Hepatocyte (in vitro differentiated cells): ENCODE data around the gene CCDC192. TPM values are rescaled to one million over a fixed set of nuclear protein-coding genes. Genes with fewer than 3 reads are reported as not detected.
A peak's percentile ranks its signal among the peaks of the same experiment; 100 is the strongest.

Experiments
- DNase-seq: peaks from one replicate; pipeline ENCODE4 v3.0.0-alpha.2; 2016; ENCODE audit warnings: low spot score
- H2AFZ ChIP-seq: fragments of 200-600 bp; sonication (generic); 2 replicates; pipeline ENCODE4 v1.6.0; 2016; ENCODE audit warnings: antibody characterized with exemption, mild to moderate bottlenecking
- H3K27ac ChIP-seq: fragments of 200-600 bp; sonication (generic); 2 replicates; pipeline ENCODE4 v1.5.1; 2016; ENCODE audit warnings: mild to moderate bottlenecking
- H3K27me3 ChIP-seq: fragments of 200-600 bp; sonication (generic); 2 replicates; pipeline ENCODE4 v1.6.1; 2016
- H3K36me3 ChIP-seq: fragments of 200-600 bp; sonication (generic); replicated peaks from 2 replicates; pipeline ENCODE4 v1.5.1; 2016; ENCODE audit warnings: low read depth; ENCODE audit not compliant: insufficient read depth
- H3K4me1 ChIP-seq: fragments of 200-600 bp; sonication (generic); 2 replicates; pipeline ENCODE4 v1.5.1; 2016; ENCODE audit warnings: mild to moderate bottlenecking, moderate library complexity; ENCODE audit not compliant: insufficient read depth
- H3K4me2 ChIP-seq: fragments of 200-600 bp; sonication (generic); 2 replicates; pipeline ENCODE4 v1.6.0; 2016
- H3K4me3 ChIP-seq: fragments of 200-600 bp; sonication (generic); 2 replicates; pipeline ENCODE4 v1.5.1; 2016; ENCODE audit warnings: mild to moderate bottlenecking
- H3K79me2 ChIP-seq: fragments of 200-600 bp; sonication (generic); 2 replicates; pipeline ENCODE4 v1.6.0; 2017; ENCODE audit warnings: mild to moderate bottlenecking
- H3K9me2 ChIP-seq: fragments of 200-600 bp; sonication (generic); replicated peaks from 2 replicates; pipeline ENCODE4 v1.6.0; 2017; ENCODE audit warnings: mild to moderate bottlenecking; ENCODE audit not compliant: insufficient read depth
- H3K9me3 ChIP-seq: fragments of 200-600 bp; sonication (generic); 2 replicates; pipeline ENCODE4 v1.5.1; 2016; ENCODE audit warnings: low read depth, mild to moderate bottlenecking
- H4K20me1 ChIP-seq: fragments of 200-600 bp; sonication (generic); 2 replicates; pipeline ENCODE4 v1.6.0; 2016; ENCODE audit warnings: mild to moderate bottlenecking; ENCODE audit not compliant: insufficient read depth, poor library complexity, severe bottlenecking
- EZH2 ChIP-seq: fragments of 200-600 bp; sonication (generic); IDR thresholded peaks from 2 replicates; pipeline ENCODE4 v1.6.1; 2016; ENCODE audit warnings: antibody characterized with exemption, mild to moderate bottlenecking, borderline replicate concordance
- EZH2phosphoT487 ChIP-seq: fragments of 200-600 bp; sonication (generic); IDR thresholded peaks from one replicate; pipeline ENCODE4 v1.6.1; 2018; ENCODE audit warnings: antibody characterized with exemption, mild to moderate bottlenecking, low read depth, moderate library complexity; ENCODE audit not compliant: unreplicated experiment, severe bottlenecking
- WGBS: methylation state at CpG from one replicate; pipeline ENCODE4 v1.1.6; 2016; ENCODE audit warnings: low lambda C conversion rate; ENCODE audit errors: missing lambda C conversion rate; 5-methylcytosine and 5-hydroxymethylcytosine counted together
- polyA plus RNA-seq: library from polyadenylated mRNA; unstranded; fragments of >200 nt; fragmentation: Nextera tagmentation; extraction: Ambion mirVana; gene quantifications from 2 replicates; pipeline ENCODE4 v1.2.1, GENCODE V29; 2016
- total RNA-seq: library from RNA; depleted of rRNA; stranded (reverse); fragments of >200 nt; gene quantifications from 2 replicates; pipeline ENCODE4 v1.2.3, GENCODE V29; 2014
- TF ChIP-seq, protein P1 (sequence below): fragments of 200-600 bp; sonication (generic); IDR thresholded peaks from 2 replicates; pipeline ENCODE4 v1.5.1; 2016; ENCODE audit warnings: antibody characterized with exemption, mild to moderate bottlenecking; ENCODE audit not compliant: poor library complexity

Gene CCDC192
- total and polyA plus RNA-seq, 2 experiments from 2014 or later, result 0.39 TPM; not detected in 1

DNA sequence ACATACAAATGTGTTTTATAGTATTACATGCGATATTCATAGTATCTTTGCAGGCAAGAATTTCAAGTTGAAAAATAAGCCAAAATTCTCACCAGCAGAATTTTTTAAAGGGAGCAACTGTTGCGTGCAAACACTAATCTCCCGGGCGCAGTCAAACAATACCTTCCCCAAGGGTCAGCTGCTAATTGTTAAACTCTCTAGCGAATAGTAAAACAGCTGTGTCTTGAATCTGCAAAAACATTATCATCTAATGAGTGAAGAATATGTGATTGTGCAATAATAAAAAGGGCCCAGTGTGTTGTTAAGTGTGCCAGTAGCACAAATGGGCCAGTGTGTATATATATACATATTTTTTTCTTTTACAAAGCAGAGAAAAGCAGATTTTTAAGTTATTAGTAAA is 131.4 kb downstream of the CCDC192 start:
- Histone ChIP-seq H2AFZ (no peak overlapping the region), H3K4me3 (no peak overlapping the region), H3K9me3 (no peaks in the 10 kb centered on the region), H4K20me1 (no peaks in the 10 kb centered on the region), H3K9me2 (no peaks in the 10 kb centered on the region), H3K79me2 (no peaks in the 10 kb centered on the region), H3K36me3 (no peaks in the 10 kb centered on the region), H3K27ac (no peak overlapping the region), H3K4me2 (no peak overlapping the region), H3K27me3 (no peaks in the 10 kb centered on the region), H3K4me1 (no peaks in the 10 kb centered on the region)
- 69% methylated on average over 5 of the region's 5 CpGs for WGBS
- no peak for DNase-seq
- TF ChIP-seq EZH2 (no peak), EZH2phosphoT487 (no peak)
- TF ChIP-seq, protein P1, sequence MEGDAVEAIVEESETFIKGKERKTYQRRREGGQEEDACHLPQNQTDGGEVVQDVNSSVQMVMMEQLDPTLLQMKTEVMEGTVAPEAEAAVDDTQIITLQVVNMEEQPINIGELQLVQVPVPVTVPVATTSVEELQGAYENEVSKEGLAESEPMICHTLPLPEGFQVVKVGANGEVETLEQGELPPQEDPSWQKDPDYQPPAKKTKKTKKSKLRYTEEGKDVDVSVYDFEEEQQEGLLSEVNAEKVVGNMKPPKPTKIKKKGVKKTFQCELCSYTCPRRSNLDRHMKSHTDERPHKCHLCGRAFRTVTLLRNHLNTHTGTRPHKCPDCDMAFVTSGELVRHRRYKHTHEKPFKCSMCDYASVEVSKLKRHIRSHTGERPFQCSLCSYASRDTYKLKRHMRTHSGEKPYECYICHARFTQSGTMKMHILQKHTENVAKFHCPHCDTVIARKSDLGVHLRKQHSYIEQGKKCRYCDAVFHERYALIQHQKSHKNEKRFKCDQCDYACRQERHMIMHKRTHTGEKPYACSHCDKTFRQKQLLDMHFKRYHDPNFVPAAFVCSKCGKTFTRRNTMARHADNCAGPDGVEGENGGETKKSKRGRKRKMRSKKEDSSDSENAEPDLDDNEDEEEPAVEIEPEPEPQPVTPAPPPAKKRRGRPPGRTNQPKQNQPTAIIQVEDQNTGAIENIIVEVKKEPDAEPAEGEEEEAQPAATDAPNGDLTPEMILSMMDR, result no peak

DNA sequence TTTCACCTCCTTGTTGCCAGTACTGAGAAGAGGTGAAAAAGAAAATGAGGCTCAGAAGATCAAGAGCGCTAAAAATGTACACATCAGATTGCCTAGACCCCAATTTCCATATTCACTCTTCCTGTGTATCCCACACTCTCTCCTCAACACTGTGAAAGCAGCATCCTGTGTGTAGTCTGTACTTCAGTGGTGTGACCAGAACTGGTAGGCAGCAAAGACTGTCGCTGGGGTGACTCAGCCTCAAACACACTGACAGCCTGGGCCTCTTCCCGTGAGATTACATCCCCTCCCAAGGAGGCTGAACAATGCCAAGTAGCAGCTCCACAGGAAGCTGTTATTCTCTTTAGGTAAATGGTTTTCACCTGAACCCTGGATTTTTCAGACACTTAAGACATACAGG is 135.5 kb downstream of the CCDC192 start:
- Histone ChIP-seq H3K36me3 (no peaks in the 10 kb centered on the region), H3K27me3 (no peaks in the 10 kb centered on the region), H2AFZ (no peak overlapping the region), H3K4me2 (no peak overlapping the region), H3K27ac (no peak overlapping the region), H3K79me2 (no peaks in the 10 kb centered on the region), H3K9me3 (no peaks in the 10 kb centered on the region), H3K4me3 (no peak overlapping the region), H3K9me2 (no peaks in the 10 kb centered on the region), H3K4me1 (no peaks in the 10 kb centered on the region), H4K20me1 (no peaks in the 10 kb centered on the region)
- no peak for TF ChIP-seq EZH2phosphoT487
- TF ChIP-seq, protein P1, result no peak
- TF ChIP-seq EZH2, result no peak
- 47% methylated on average over 3 of the region's 3 CpGs for WGBS
- DNase-seq, result peak; percentile 46

DNA sequence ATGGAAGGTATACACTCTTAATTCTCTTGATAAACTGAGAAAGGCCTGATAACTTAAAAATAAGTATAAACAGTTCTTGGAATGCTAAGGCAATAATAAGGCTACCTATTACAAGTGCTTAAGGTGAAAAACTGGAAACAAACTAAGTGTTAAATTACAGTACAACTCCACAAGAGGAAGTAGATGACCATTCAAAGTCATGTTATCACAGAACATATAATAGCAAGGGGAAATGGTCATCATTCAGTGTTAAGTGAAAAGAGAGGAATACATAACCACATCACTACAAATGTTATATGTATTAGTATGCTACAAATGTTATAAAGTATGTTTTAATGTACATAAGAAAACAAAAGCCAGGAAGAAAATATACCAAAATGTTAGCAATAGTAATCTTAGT is 135.9 kb downstream of the CCDC192 start:
- Histone ChIP-seq H3K27ac (no peak overlapping the region), H4K20me1 (no peaks in the 10 kb centered on the region), H3K4me3 (no peak overlapping the region), H3K4me1 (no peaks in the 10 kb centered on the region), H3K36me3 (no peaks in the 10 kb centered on the region), H3K9me3 (no peaks in the 10 kb centered on the region), H3K27me3 (peaks cover 1% of the 10 kb centered on the region), H2AFZ (no peak overlapping the region), H3K9me2 (no peaks in the 10 kb centered on the region), H3K4me2 (no peak overlapping the region), H3K79me2 (no peaks in the 10 kb centered on the region)
- no peak for DNase-seq
- TF ChIP-seq EZH2, result no peak
- TF ChIP-seq, protein P1, result no peak
- TF ChIP-seq EZH2phosphoT487, result no peak
